A549 (cell line): ENCODE measurements around the gene EVX2. TPM values are rescaled to one million over a fixed set of nuclear protein-coding genes. Genes with fewer than 3 reads are reported as not detected.

ENCODE experiments used
- ATAC-seq, 2 experiments: fragments of 200-7000 bp in 1 of 2; fragments of >200 bp in 1 of 2; cut with Nextera tagmentation in 1 of 2; cut with Tn5 transposase in 1 of 2; 3 replicates each; pipeline versions ENCODE4 v1.8.0 to v1.9.1; 2018 to 2020; ENCODE audit warnings: mild to moderate bottlenecking in 1 of 2, moderate library complexity in 1 of 2
- CTCF ChIA-PET: fragments of 300-600 bp; sonication (Branson Sonifier 250); formaldehyde crosslinking; extraction: SDS; loops from one replicate; lab custom pipeline; 2021; ENCODE audit warnings: antibody characterized with exemption, inconsistent platforms; lab: Yijun Ruan, JAX
- POLR2A ChIA-PET: fragments of 350-600 bp; formaldehyde crosslinking; extraction: SDS; loops from one replicate; lab custom pipeline; 2021; ENCODE audit warnings: antibody characterized with exemption, inconsistent platforms; lab: Yijun Ruan, JAX
- DNase-seq, 2 experiments: peaks; one replicate each; pipeline versions ENCODE4 v3.0.0 to v3.0.0-alpha.2; 2011 to 2016; ENCODE audit warnings: low read depth in 1 of 2, low spot score in 1 of 2
- FAIRE-seq: peaks from 2 replicates; lab custom pipeline; 2011; peaks lifted over from hg19 to GRCh38; lab: Jason Lieb, UNC
- H3K27ac ChIP-seq, 2 experiments: fragments of >200 bp; sonication (Bioruptor Twin); formaldehyde crosslinking; 3 replicates each; pipeline ENCODE4 v1.5.1; 2016 to 2017
- H3K4me1 ChIP-seq: fragments of >200 bp; sonication (Bioruptor Twin); formaldehyde crosslinking; 3 replicates; pipeline ENCODE4 v1.6.1; 2016
- H3K4me2 ChIP-seq: fragments of >200 bp; sonication (Bioruptor Twin); formaldehyde crosslinking; 3 replicates; pipeline ENCODE4 v1.6.1; 2016
- H3K4me3 ChIP-seq: fragments of >200 bp; sonication (Bioruptor Twin); formaldehyde crosslinking; 3 replicates; pipeline ENCODE4 v1.5.1; 2016
- H3K9me3 ChIP-seq: fragments of >200 bp; sonication (Bioruptor Twin); formaldehyde crosslinking; 3 replicates; pipeline ENCODE4 v1.6.1; 2016
- CBX2 ChIP-seq: fragments of 200-600 bp; sonication (generic); IDR thresholded peaks from 2 replicates; pipeline ENCODE4 v1.6.1; 2016; ENCODE audit warnings: low read depth, mild to moderate bottlenecking, borderline replicate concordance
- CBX8 ChIP-seq: fragments of 200-600 bp; sonication (generic); IDR thresholded peaks from 2 replicates; pipeline ENCODE4 v1.6.1; 2016
- CHD4 ChIP-seq: fragments of 200-600 bp; sonication (generic); IDR thresholded peaks from 2 replicates; pipeline ENCODE4 v1.6.1; 2016; ENCODE audit warnings: antibody characterized with exemption, mild to moderate bottlenecking, borderline replicate concordance
- E2F6 ChIP-seq: IDR thresholded peaks from 2 replicates; pipeline ENCODE4 v1.6.1; 2012; ENCODE audit warnings: low read depth, borderline replicate concordance
- EHMT2 ChIP-seq: fragments of 200-600 bp; sonication (generic); IDR thresholded peaks from 2 replicates; pipeline ENCODE4 v1.6.1; 2016; ENCODE audit warnings: antibody characterized with exemption, low read depth, mild to moderate bottlenecking, moderate library complexity
- ELK1 ChIP-seq: fragments of 150-350 bp; IDR thresholded peaks from 2 replicates; pipeline ENCODE4 v1.6.1; 2014; ENCODE audit warnings: low read depth, mild to moderate bottlenecking, low read length
- FOSL2 ChIP-seq, 2 experiments: fragments of 450-650 bp in 1 of 2; fragments of >200 bp in 1 of 2; sonication (Bioruptor Twin) in 1 of 2; formaldehyde crosslinking; IDR thresholded peaks; 2 replicates each; pipeline versions ENCODE4 v1.5.0 to v1.6.1; 2016 to 2020; ENCODE audit warnings: mild to moderate bottlenecking in 1 of 2, moderate library complexity in 1 of 2
- FOXS1 ChIP-seq: fragments of 250-450 bp; sonication (Bioruptor Pico); IDR thresholded peaks from 2 replicates; pipeline ENCODE4 v1.5.0; 2020; ENCODE audit warnings: mild to moderate bottlenecking, moderate library complexity
- GATA3 ChIP-seq: IDR thresholded peaks from 2 replicates; pipeline ENCODE4 v1.6.1; 2012; ENCODE audit warnings: borderline replicate concordance
- HEYL ChIP-seq: fragments of 250-450 bp; sonication (Bioruptor Pico); IDR thresholded peaks from 2 replicates; pipeline ENCODE4 v1.8.0; 2021; ENCODE audit warnings: mild to moderate bottlenecking, moderate library complexity
- JUN ChIP-seq, 2 experiments: fragments of >200 bp; sonication (Bioruptor Twin); formaldehyde crosslinking; IDR thresholded peaks; 2 replicates in 1 of 2; 3 replicates in 1 of 2; pipeline ENCODE4 v1.6.1; 2016 to 2017
- JUNB ChIP-seq: fragments of >200 bp; sonication (Bioruptor Twin); formaldehyde crosslinking; IDR thresholded peaks from 2 replicates; pipeline ENCODE4 v1.6.1; 2016
- KDM1A ChIP-seq: fragments of 200-600 bp; sonication (generic); IDR thresholded peaks from 2 replicates; pipeline ENCODE4 v1.6.1; 2016; ENCODE audit warnings: low read depth, mild to moderate bottlenecking
- KDM5A ChIP-seq: fragments of 200-600 bp; sonication (generic); IDR thresholded peaks from 2 replicates; pipeline ENCODE4 v1.6.1; 2016; ENCODE audit warnings: antibody characterized with exemption, mild to moderate bottlenecking
- MAFK ChIP-seq: fragments of 450-650 bp; IDR thresholded peaks from 2 replicates; pipeline ENCODE4 v1.6.1; 2014; ENCODE audit not compliant: partially characterized antibody
- MAX ChIP-seq: IDR thresholded peaks from 2 replicates; pipeline ENCODE4 v1.6.1; 2012
- MYC ChIP-seq: IDR thresholded peaks from 2 replicates; pipeline ENCODE4 v1.6.1; 2012; ENCODE audit warnings: mild to moderate bottlenecking, inconsistent platforms, low read length, improper control_type of control experiment, borderline replicate concordance
- NFE2L2 ChIP-seq: fragments of 150-350 bp; conservative IDR thresholded peaks from 2 replicates; pipeline ENCODE4 v1.6.1; 2014; ENCODE audit warnings: low read length
- PBX3 ChIP-seq: IDR thresholded peaks from 2 replicates; pipeline ENCODE4 v1.6.1; 2012
- POLR2A ChIP-seq: IDR thresholded peaks from 2 replicates; pipeline ENCODE4 v1.6.1; 2012; ENCODE audit warnings: mild to moderate bottlenecking, low read length
- POLR2AphosphoS2 ChIP-seq: conservative IDR thresholded peaks from 2 replicates; pipeline ENCODE4 v1.6.1; 2012; ENCODE audit warnings: low read length, improper control_type of control experiment, inconsistent platforms
- RCOR1 ChIP-seq: fragments of 150-350 bp; IDR thresholded peaks from 2 replicates; pipeline ENCODE4 v1.6.1; 2014; ENCODE audit warnings: antibody characterized with exemption, low read length, low read depth
- RFX5 ChIP-seq: fragments of 450-650 bp; IDR thresholded peaks from 2 replicates; pipeline ENCODE4 v1.7.1; 2014; ENCODE audit warnings: antibody characterized with exemption, mild to moderate bottlenecking, moderate library complexity
- TFCP2L1 ChIP-seq: fragments of 250-450 bp; sonication (Bioruptor Pico); IDR thresholded peaks from 2 replicates; pipeline ENCODE4 v1.5.0; 2021; ENCODE audit warnings: mild to moderate bottlenecking
- TP53 ChIP-seq: fragments of 250-450 bp; sonication (Bioruptor Pico); IDR thresholded peaks from 2 replicates; pipeline ENCODE4 v1.5.0; 2021; ENCODE audit warnings: mild to moderate bottlenecking, moderate library complexity
- ZC3H11A ChIP-seq: fragments of 450-650 bp; IDR thresholded peaks from 2 replicates; pipeline ENCODE4 v1.6.1; 2014; ENCODE audit warnings: antibody characterized with exemption, mild to moderate bottlenecking
- ZFP36 ChIP-seq: fragments of 450-650 bp; IDR thresholded peaks from 2 replicates; pipeline ENCODE4 v1.6.1; 2014; ENCODE audit warnings: borderline replicate concordance; ENCODE audit not compliant: partially characterized antibody
- ZNF302 ChIP-seq: fragments of 250-450 bp; sonication (Bioruptor Pico); IDR thresholded peaks from 2 replicates; pipeline ENCODE4 v1.9.0; 2021; ENCODE audit warnings: inconsistent platforms, mild to moderate bottlenecking, moderate library complexity
- ZSCAN20 ChIP-seq: fragments of 250-450 bp; sonication (Bioruptor Pico); IDR thresholded peaks from 2 replicates; pipeline ENCODE4 v1.8.0; 2022; ENCODE audit warnings: mild to moderate bottlenecking, moderate library complexity
- WGBS: methylation state at CpG from one replicate; pipeline ENCODE4 v1.1.6; 2017; ENCODE audit errors: missing lambda C conversion rate; 5-methylcytosine and 5-hydroxymethylcytosine counted together
- polyA minus RNA-seq: library from RNA; depleted of rRNA, polyadenylated mRNA; stranded (reverse); fragments of >200 nt; gene quantifications from 2 replicates; pipeline ENCODE4 v1.2.3, GENCODE V29; 2011; rRNA and poly(A)+ RNA removed
- polyA plus RNA-seq, 4 experiments: library from polyadenylated mRNA; depleted of rRNA in 3 of 4; stranded (reverse); fragments of >200 nt; fragmentation: RNase III in 1 of 4; extraction: RNeasy Plus Mini Kit Qiagen cat#74134 plus additional on column Dnase treatment in 1 of 4; gene quantifications; 2 replicates in 3 of 4; 3 replicates in 1 of 4; pipeline ENCODE4 v1.2.3, GENCODE V29; 2011 to 2017

Gene EVX2
- 0.03 TPM in 2 replicates for polyA plus RNA-seq (2011; rRNA removed)
- not detected in 2 replicates for polyA plus RNA-seq (2012; cell fraction: cytosol; rRNA removed)
- 0.04 TPM in 1 of 2 replicates, not detected in the other for polyA plus RNA-seq (2012; cell fraction: nucleus; rRNA removed)
- polyA plus RNA-seq (2017; fragmentation: RNase III; extraction: RNeasy Plus Mini Kit Qiagen cat#74134 plus additional on column Dnase treatment), result not detected in 3 replicates
- polyA minus RNA-seq, result not detected in 2 replicates

DNA sequence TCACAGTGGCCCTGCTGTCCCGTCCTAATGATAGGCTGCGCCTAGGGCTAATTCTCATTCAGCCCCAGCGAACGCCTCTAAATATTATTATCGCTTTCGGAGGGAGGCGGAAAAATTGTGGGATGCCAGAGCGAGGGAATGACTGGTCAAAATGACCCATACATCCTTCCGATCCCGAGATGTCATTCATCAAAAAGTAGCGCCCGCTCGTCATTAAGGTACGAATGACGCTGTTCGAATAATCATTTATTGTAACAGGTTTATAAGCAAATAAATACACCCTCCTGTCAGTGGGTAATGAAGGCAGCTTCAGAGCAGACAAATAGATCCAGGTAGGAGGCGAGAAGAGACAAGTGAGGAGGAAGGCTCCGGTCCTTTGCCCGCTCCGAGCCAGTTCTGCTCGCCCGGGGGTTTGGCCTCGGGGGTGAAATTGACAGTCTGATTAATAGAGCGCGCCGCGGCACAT, at the start of gene EVX2:
TSS of gene EVX2 (minus strand) at position 167 of the 466 bp plus-strand sequence. CDS start 186 bp downstream, outside the sequence.
- H3K4me2 ChIP-seq, result no peak within 1 kb of the TSS
- ChIA-PET POLR2A (no interaction called here), CTCF (interaction anchor here (1.0 to 5.5 kb wide), 2 partner anchors 14 to 716 kb away, joined by 3 to 57 read pairs; no protein-coding TSS in a partner anchor)
- peaks cover 10% of the 10 kb centered on the region for H3K9me3 ChIP-seq
- 72% methylated on average over 27 of the region's 27 CpGs for WGBS
- H3K4me1 ChIP-seq, result peaks cover 10% of the 10 kb centered on the region; the same call in 2 of the 3 replicates
- no peak for TF ChIP-seq FOXS1 (CRISPR knock-in tag)
- no peak for TF ChIP-seq NFE2L2
- TF ChIP-seq RFX5, result no peak
- no peak for TF ChIP-seq TP53
- TF ChIP-seq JUN (IDR thresholded peaks at IDR 0.05), result no peak
- TF ChIP-seq EHMT2, result no peak
- TF ChIP-seq MYC, result no peak
- no peak for TF ChIP-seq E2F6
- TF ChIP-seq MAFK, result no peak
- no peak for TF ChIP-seq ZSCAN20 (CRISPR knock-in tag)
- TF ChIP-seq KDM1A, result no peak
- TF ChIP-seq MAX, result no peak
- TF ChIP-seq HEYL (CRISPR knock-in tag), result no peak
- TF ChIP-seq JUNB, result no peak
- no peak for TF ChIP-seq ELK1
- TF ChIP-seq CHD4, result no peak
- no peak for TF ChIP-seq RCOR1
- no peak for TF ChIP-seq POLR2A
- no peak for TF ChIP-seq CBX8
- DNase-seq (no peak), FAIRE-seq (no peak), ATAC-seq (no peak)
- no peak within 1 kb of the TSS for H3K4me3 ChIP-seq
- no peak within 1 kb of the TSS for H3K27ac ChIP-seq

DNA sequence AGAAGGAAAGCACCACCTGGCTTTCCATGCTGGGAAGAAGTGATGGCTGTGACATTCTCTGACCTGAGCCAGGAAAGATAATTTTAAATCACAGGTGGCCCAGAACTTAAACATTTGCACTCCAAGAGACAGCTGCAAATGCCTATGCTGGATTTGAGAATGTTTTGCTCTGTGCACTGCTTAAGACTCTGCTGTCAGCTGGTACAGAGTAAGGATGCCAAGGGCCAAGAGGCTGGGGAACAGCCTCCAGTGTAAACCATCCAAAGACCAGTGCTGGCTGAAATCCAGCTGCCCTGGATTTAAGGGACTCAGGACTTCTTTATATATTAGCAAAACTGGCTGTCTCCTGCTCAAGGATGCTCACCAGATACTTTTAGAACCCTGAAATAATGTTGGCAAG, 49.6 kb upstream of the EVX2 start:
- DNase-seq (no peak), FAIRE-seq (no peak), ATAC-seq (no peak)
- Histone ChIP-seq H3K27ac (no peak overlapping the region), H3K4me2 (no peak overlapping the region), H3K4me3 (no peak overlapping the region), H3K9me3 (no peaks in the 10 kb centered on the region), H3K4me1 (peaks cover 10% of the 10 kb centered on the region; the same call in 2 of the 3 replicates)
- no peak for TF ChIP-seq CBX2
- no peak for TF ChIP-seq JUN (IDR thresholded peaks at IDR 0.05)
- TF ChIP-seq ZFP36, result no peak
- TF ChIP-seq POLR2A, result no peak
- no peak for TF ChIP-seq MAX
- TF ChIP-seq GATA3, result no peak
- no peak for TF ChIP-seq FOXS1 (CRISPR knock-in tag)
- no peak for TF ChIP-seq ZC3H11A
- TF ChIP-seq RFX5, result no peak
- TF ChIP-seq ZNF302 (CRISPR knock-in tag), result no peak
- TF ChIP-seq FOSL2 (IDR thresholded peaks at IDR 0.05), result no peak
- TF ChIP-seq FOSL2 (CRISPR knock-in tag; IDR thresholded peaks at IDR 0.05), result no peak
- TF ChIP-seq POLR2AphosphoS2, result no peak
- TF ChIP-seq TFCP2L1 (CRISPR knock-in tag), result no peak
- TF ChIP-seq HEYL (CRISPR knock-in tag), result no peak
- TF ChIP-seq E2F6, result no peak
- TF ChIP-seq PBX3, result no peak
- TF ChIP-seq CHD4, result no peak
- no peak for TF ChIP-seq KDM5A
- CTCF ChIA-PET, result interaction anchor here (1.3 to 9.5 kb wide), 7 partner anchors 22 to 1015 kb away, joined by 3 to 139 read pairs (median 8); no protein-coding TSS in a partner anchor
- POLR2A ChIA-PET, result no interaction called here
